CD4-positive, alpha-beta T cell (primary cell): ENCODE results near the gene ANO10. TPM values are rescaled to one million over a fixed set of nuclear protein-coding genes. Genes with fewer than 3 reads are reported as not detected.
"Not testable (repeated sequence)": the region's sequence is repeated elsewhere in the genome, so short reads cannot be mapped to it uniquely, and the experiment has no call there.

ENCODE experiments used
- ATAC-seq: fragments of 200-7000 bp; cut with Tn5 transposase; one replicate; pipeline ENCODE4 v1.10.0; 2022; ENCODE audit warnings: mild to moderate bottlenecking; ENCODE audit not compliant: poor library complexity
- CTCF ChIA-PET: fragments of 350-600 bp; sonication (Branson Sonifier 250); formaldehyde crosslinking; loops from one replicate; lab custom pipeline; 2021; ENCODE audit warnings: antibody characterized with exemption, inconsistent platforms; lab: Charles Lee
- POLR2A ChIA-PET: fragments of 350-600 bp; sonication (Branson Sonifier 250); formaldehyde crosslinking; loops from one replicate; lab custom pipeline; 2021; ENCODE audit warnings: antibody characterized with exemption, inconsistent platforms; lab: Charles Lee
- DNase-seq, 14 experiments: peaks; one replicate each; pipeline ENCODE4 v3.0.0-alpha.2; 2013 to 2020; ENCODE audit warnings: mixed read lengths in 2 of 14
- H3K27ac ChIP-seq, 2 donors: one replicate each; pipeline versions ENCODE4 v1.5.1 to v1.7.0; 2013; ENCODE audit warnings: low read length in 2 of 2, low read depth in 1 of 2, mild to moderate bottlenecking in 1 of 2
- H3K27me3 ChIP-seq, 2 experiments: 1 replicate in 1 of 2; 2 replicates in 1 of 2; pipeline versions ENCODE4 v1.6.1 to v1.7.0; 2013; ENCODE audit warnings: low read length in 2 of 2, control low read depth in 1 of 2, mild to moderate bottlenecking in 1 of 2, moderate library complexity in 1 of 2; ENCODE audit not compliant: insufficient read depth in 2 of 2, control insufficient read depth in 1 of 2
- H3K36me3 ChIP-seq: one replicate; pipeline ENCODE4 v1.6.1; 2013; ENCODE audit warnings: low read length, control low read depth; ENCODE audit not compliant: insufficient read depth
- H3K4me1 ChIP-seq: one replicate; pipeline ENCODE4 v1.6.1; 2013; ENCODE audit warnings: low read length, control low read depth; ENCODE audit not compliant: insufficient read depth
- H3K4me3 ChIP-seq: one replicate; pipeline ENCODE4 v1.5.1; 2013; ENCODE audit warnings: mild to moderate bottlenecking, low read length, moderate library complexity
- H3K9me3 ChIP-seq, 2 experiments: 1 replicate in 1 of 2; 2 replicates in 1 of 2; pipeline versions ENCODE4 v1.6.1 to v1.7.0; 2013; ENCODE audit warnings: low read length in 2 of 2, mild to moderate bottlenecking in 2 of 2, control low read depth in 1 of 2, moderate library complexity in 1 of 2; ENCODE audit not compliant: control insufficient read depth in 1 of 2, insufficient read depth in 1 of 2
- H3K27ac Mint-ChIP-seq: one replicate; pipeline ENCODE4 v1.8.0; 2020; ENCODE audit warnings: mixed read lengths
- H3K27me3 Mint-ChIP-seq: one replicate; pipeline ENCODE4 v1.8.0; 2021; ENCODE audit warnings: mixed read lengths
- H3K36me3 Mint-ChIP-seq: one replicate; pipeline ENCODE4 v1.8.0; 2021; ENCODE audit warnings: low read depth, mixed read lengths
- H3K4me1 Mint-ChIP-seq: one replicate; pipeline ENCODE4 v1.8.0; 2021; ENCODE audit warnings: low read depth, mixed read lengths
- H3K4me3 Mint-ChIP-seq: one replicate; pipeline ENCODE4 v1.8.0; 2020; ENCODE audit warnings: mild to moderate bottlenecking, mixed read lengths
- H3K9me3 Mint-ChIP-seq: one replicate; pipeline ENCODE4 v1.8.0; 2020; ENCODE audit warnings: mixed read lengths
- intact Hi-C, 2 experiments: fragments of 100-400 bp; cut with DNase I in 1 of 2; cut with micrococcal nuclease in 1 of 2; formaldehyde crosslinking; loops; one replicate each; pipeline versions ENCODE4 v1.15.1 to v1.9.0; 2023 to 2025; cut with DNase I, micrococcal nuclease
- total RNA-seq, 174 experiments: library from RNA in 2 of 174; stranded (reverse) in 2 of 174; gene quantifications; one replicate each; pipeline ENCODE4 v1.2.3 and lab custom pipeline; 2021 to 2026
- TF ChIP-seq, protein P1 (sequence below): fragments of 200-600 bp; IDR thresholded peaks from one replicate; pipeline ENCODE4 v1.8.0; 2022; ENCODE audit warnings: antibody characterized with exemption, mild to moderate bottlenecking

ANO10 gene
- total RNA-seq, 2 experiments from 2014 or later: 6.9 to 8.0 TPM

DNA sequence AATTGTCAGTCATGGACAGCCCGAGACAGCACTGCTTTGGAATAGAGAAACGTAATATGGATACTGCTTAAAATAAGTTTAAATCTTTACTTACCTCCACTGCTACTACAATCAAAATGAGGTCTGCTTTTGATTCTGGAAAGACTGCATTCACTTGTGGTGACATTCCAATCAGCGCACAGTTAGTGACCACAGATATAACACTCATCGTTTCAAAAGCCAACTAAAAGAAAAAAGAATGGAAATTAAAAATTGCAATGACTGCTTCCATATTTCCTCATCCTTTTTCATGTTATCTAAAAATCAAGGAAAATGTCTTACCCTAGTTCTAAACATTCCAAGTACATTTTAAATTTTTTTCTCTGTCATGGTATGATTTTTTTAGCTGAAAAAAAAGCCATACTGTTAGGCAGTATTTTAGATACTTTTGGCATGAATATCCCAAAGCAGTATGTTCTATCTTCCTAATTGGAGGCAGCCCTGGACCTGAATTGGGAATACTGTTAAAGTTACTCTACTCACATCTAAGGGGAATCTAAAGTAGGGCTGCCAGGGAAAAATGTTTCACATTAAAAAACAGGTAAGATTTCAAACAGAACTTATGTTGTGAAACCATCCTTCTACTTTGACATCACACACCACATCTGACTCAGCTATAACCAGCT, 72.1 kb downstream of the ANO10 start:
- Histone ChIP-seq H3K27me3 (no peaks in the 10 kb centered on the region), H3K27ac (no peak overlapping the region), H3K9me3 (no peaks in the 10 kb centered on the region), H3K4me1 (no peaks in the 10 kb centered on the region), H3K36me3 (no peaks in the 10 kb centered on the region), H3K4me3 (no peak overlapping the region)
- ChIA-PET POLR2A (no interaction called here), CTCF (no interaction called here)
- Mint-ChIP-seq H3K36me3 (peaks cover 9% of the 10 kb centered on the region), H3K27ac (no peak overlapping the region), H3K4me3 (no peak overlapping the region), H3K9me3 (no peaks in the 10 kb centered on the region), H3K27me3 (no peaks in the 10 kb centered on the region), H3K4me1 (no peaks in the 10 kb centered on the region)
- DNase-seq (no peak), ATAC-seq (no peak)
- intact Hi-C loops: no loop called here
- TF ChIP-seq, protein P1, sequence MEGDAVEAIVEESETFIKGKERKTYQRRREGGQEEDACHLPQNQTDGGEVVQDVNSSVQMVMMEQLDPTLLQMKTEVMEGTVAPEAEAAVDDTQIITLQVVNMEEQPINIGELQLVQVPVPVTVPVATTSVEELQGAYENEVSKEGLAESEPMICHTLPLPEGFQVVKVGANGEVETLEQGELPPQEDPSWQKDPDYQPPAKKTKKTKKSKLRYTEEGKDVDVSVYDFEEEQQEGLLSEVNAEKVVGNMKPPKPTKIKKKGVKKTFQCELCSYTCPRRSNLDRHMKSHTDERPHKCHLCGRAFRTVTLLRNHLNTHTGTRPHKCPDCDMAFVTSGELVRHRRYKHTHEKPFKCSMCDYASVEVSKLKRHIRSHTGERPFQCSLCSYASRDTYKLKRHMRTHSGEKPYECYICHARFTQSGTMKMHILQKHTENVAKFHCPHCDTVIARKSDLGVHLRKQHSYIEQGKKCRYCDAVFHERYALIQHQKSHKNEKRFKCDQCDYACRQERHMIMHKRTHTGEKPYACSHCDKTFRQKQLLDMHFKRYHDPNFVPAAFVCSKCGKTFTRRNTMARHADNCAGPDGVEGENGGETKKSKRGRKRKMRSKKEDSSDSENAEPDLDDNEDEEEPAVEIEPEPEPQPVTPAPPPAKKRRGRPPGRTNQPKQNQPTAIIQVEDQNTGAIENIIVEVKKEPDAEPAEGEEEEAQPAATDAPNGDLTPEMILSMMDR: no peak

DNA sequence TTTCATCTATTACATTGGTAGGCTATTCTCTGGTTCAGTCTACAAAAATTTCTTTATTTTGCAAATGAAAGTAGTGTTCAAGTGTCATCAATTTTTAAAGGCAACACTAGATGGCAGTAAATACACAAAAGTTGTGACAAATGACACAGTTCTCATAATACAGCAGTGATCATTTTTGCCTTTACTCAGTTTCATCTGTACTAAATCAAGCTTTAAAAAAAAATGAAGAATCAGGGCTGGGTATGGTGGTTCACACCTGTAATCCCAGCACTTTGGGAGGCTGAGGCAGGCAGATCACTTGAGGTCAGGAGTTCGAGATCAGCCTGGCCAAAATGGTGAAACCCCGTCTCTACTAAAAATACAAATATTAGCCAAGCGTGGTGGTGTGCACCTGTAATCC, 77.5 kb downstream of the ANO10 start:
- H3K4me3 ChIP-seq, H3K9me3 Mint-ChIP-seq, H3K4me1 ChIP-seq, H3K36me3 Mint-ChIP-seq, H3K27ac Mint-ChIP-seq, H3K27ac ChIP-seq, H3K9me3 ChIP-seq, H3K27me3 Mint-ChIP-seq, H3K4me3 Mint-ChIP-seq, H3K4me1 Mint-ChIP-seq, H3K36me3 ChIP-seq, POLR2A ChIA-PET, H3K27me3 ChIP-seq: not testable (repeated sequence)
- intact Hi-C loops: loop anchor here (1.0 to 5.0 kb wide), 7 partner anchors 93 to 692 kb away; no protein-coding TSS in a partner anchor
- DNase-seq: peak in 3 of 14 experiments; percentile 61 to 67 (median 64)
- ATAC-seq: peak; percentile 44
- CTCF ChIA-PET: interaction anchor here (1.3 kb wide), 1 partner anchor 654 kb away, joined by 3 read pairs; no protein-coding TSS in a partner anchor
- TF ChIP-seq, protein P1: peak; percentile 75

DNA sequence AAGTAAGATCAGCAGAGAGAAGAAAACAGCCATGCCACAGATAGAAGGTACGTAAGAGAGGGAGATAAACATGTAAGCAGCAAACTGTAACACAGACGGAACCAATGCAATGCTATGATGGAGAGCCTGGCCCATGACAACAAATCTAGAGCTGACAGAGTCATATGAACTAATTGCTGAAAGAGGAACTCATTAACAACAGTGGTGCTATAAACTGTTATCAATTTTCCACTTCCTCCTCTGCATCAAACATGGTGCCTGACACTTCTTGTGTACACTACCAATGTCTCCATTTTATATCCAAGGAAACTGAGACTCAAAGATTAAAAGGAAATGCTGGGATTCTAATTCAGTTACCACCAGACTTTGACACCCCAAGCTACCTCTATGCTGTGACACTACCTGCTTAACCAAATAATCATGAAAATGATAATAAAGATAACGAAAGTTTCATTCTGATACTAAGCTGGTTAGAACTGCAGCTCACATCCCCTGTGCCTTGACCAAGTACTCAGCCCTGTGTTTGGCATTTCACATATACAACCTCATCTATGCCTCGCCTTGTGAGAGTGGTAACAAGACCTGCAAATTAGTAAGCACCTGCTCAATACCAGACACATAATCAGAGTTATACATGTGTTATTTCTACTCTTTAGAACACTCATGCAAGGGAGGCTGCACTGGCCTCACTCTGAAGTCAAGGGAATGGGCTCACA, 79.3 kb downstream of the ANO10 start:
- no peaks in the 10 kb centered on the region for H3K27me3 Mint-ChIP-seq
- H3K27ac Mint-ChIP-seq: no peak overlapping the region
- no peak overlapping the region for H3K4me3 Mint-ChIP-seq
- ChIA-PET CTCF (no interaction called here), POLR2A (no interaction called here)
- no peaks in the 10 kb centered on the region for H3K4me1 Mint-ChIP-seq
- no peaks in the 10 kb centered on the region for H3K27me3 ChIP-seq
- no peak overlapping the region for H3K27ac ChIP-seq
- H3K36me3 ChIP-seq: no peaks in the 10 kb centered on the region
- DNase-seq (no peak), ATAC-seq (no peak)
- no peaks in the 10 kb centered on the region for H3K9me3 Mint-ChIP-seq
- no peaks in the 10 kb centered on the region for H3K4me1 ChIP-seq
- no peaks in the 10 kb centered on the region for H3K9me3 ChIP-seq
- no peaks in the 10 kb centered on the region for H3K36me3 Mint-ChIP-seq
- H3K4me3 ChIP-seq: no peak overlapping the region
- TF ChIP-seq, protein P1: no peak
- intact Hi-C loops: loop anchor here in 1 of 2 experiments (2.0 to 5.0 kb wide), 5 partner anchors 95 to 694 kb away; no protein-coding TSS in a partner anchor
